HEK293 (cell line): ENCODE results near the gene SIGLEC15.
A peak's percentile ranks its signal among the peaks of the same experiment; 100 is the strongest.

Experiments
- ATF2 ChIP-seq: fragments of 450-650 bp; formaldehyde crosslinking; IDR thresholded peaks from 2 replicates; pipeline ENCODE4 v1.5.1; 2016; ENCODE audit warnings: missing biosample characterization, missing genetic modification characterization, low read depth
- GFI1B ChIP-seq: fragments of 450-650 bp; formaldehyde crosslinking; IDR thresholded peaks from 2 replicates; pipeline ENCODE4 v1.5.1; 2016; ENCODE audit warnings: missing biosample characterization, missing genetic modification characterization
- ZNF335 ChIP-seq: fragments of 450-650 bp; formaldehyde crosslinking; conservative IDR thresholded peaks from 2 replicates; pipeline ENCODE4 v1.5.1; 2016; ENCODE audit warnings: missing biosample characterization, missing genetic modification characterization
- ZNF792 ChIP-seq: fragments of 450-650 bp; formaldehyde crosslinking; IDR thresholded peaks from 2 replicates; pipeline ENCODE4 v1.5.1; 2016; ENCODE audit warnings: missing biosample characterization, missing genetic modification characterization
- TF ChIP-seq, protein P1 (sequence below): fragments of 450-650 bp; formaldehyde crosslinking; IDR thresholded peaks from 2 replicates; pipeline ENCODE4 v1.5.1; 2016; ENCODE audit warnings: missing biosample characterization, missing genetic modification characterization

DNA sequence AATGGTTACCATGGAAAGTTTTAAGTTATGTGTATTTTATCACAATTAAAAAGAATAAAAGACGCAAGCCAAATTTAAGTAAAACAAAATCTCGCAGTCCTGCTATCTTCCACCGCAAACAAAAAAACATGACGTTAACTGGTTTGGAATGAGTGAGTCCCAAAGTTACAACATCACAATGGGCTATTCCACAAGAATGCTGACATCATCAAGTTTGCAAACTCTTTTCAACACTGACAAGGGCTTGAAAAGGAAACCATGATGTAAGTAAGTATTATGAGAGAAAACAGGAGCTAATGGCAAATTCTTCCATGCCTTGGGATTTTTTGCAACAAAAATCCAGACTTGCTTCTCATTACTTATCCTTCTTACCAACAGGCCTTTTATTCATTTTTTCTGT, 31.1 kb downstream of the SIGLEC15 start:
- TF ChIP-seq ATF2 (tag by site-specific recombination) (peak; percentile 40; the same call in 1 of the 2 replicates), ZNF792 (no peak), ZNF335 (no peak), GFI1B (no peak)
- TF ChIP-seq, protein P1, sequence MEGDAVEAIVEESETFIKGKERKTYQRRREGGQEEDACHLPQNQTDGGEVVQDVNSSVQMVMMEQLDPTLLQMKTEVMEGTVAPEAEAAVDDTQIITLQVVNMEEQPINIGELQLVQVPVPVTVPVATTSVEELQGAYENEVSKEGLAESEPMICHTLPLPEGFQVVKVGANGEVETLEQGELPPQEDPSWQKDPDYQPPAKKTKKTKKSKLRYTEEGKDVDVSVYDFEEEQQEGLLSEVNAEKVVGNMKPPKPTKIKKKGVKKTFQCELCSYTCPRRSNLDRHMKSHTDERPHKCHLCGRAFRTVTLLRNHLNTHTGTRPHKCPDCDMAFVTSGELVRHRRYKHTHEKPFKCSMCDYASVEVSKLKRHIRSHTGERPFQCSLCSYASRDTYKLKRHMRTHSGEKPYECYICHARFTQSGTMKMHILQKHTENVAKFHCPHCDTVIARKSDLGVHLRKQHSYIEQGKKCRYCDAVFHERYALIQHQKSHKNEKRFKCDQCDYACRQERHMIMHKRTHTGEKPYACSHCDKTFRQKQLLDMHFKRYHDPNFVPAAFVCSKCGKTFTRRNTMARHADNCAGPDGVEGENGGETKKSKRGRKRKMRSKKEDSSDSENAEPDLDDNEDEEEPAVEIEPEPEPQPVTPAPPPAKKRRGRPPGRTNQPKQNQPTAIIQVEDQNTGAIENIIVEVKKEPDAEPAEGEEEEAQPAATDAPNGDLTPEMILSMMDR = no peak
